ENCODE measurements around the gene L1TD1. TPM values are rescaled to one million over a fixed set of nuclear protein-coding genes. Genes with fewer than 3 reads are reported as not detected.

The L1TD1 gene
- total and polyA plus RNA-seq, 9 of the 15 experiments (the other 6 are each of a cell fraction or from before 2014, with no cell fraction given) = 0.09 TPM; not detected in 8

- no peak for TF ChIP-seq CEBPZ (IDR thresholded peaks at IDR 0.05; ENCODE audit: borderline replicate concordance, low read depth, low read length)
- no peak for TF ChIP-seq NEUROD1 (IDR thresholded peaks at IDR 0.05; ENCODE audit: borderline replicate concordance, low read depth, low read length, partially characterized antibody)
- no peak for TF ChIP-seq ZNF124 (CRISPR knock-in tag; IDR thresholded peaks at IDR 0.05)
- no peak for TF ChIP-seq CBFA2T2 (conservative IDR thresholded peaks at IDR 0.05)
- no peak for TF ChIP-seq ZNF584 (CRISPR knock-in tag; IDR thresholded peaks at IDR 0.05; ENCODE audit: low read depth)
- no peak for TF ChIP-seq ZNF79 (CRISPR knock-in tag; IDR thresholded peaks at IDR 0.05; ENCODE audit: low read depth)
- TF ChIP-seq ATF7 (IDR thresholded peaks at IDR 0.05) = no peak
- TF ChIP-seq NR1H2 (CRISPR knock-in tag; IDR thresholded peaks at IDR 0.05) = no peak
- no peak for TF ChIP-seq FOXP1 (CRISPR knock-in tag; IDR thresholded peaks at IDR 0.05)
- TF ChIP-seq, protein P1, sequence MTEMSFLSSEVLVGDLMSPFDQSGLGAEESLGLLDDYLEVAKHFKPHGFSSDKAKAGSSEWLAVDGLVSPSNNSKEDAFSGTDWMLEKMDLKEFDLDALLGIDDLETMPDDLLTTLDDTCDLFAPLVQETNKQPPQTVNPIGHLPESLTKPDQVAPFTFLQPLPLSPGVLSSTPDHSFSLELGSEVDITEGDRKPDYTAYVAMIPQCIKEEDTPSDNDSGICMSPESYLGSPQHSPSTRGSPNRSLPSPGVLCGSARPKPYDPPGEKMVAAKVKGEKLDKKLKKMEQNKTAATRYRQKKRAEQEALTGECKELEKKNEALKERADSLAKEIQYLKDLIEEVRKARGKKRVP (CRISPR knock-in tag; IDR thresholded peaks at IDR 0.05) = no peak
- TF ChIP-seq IRF2 (CRISPR knock-in tag; IDR thresholded peaks at IDR 0.05) = no peak
- no peak for TF ChIP-seq SMARCA4 (IDR thresholded peaks at IDR 0.05)
- TF ChIP-seq OTX1 (CRISPR knock-in tag; IDR thresholded peaks at IDR 0.05) = no peak
Observed at GRCh38 chr1:62213075-62213914, 18.6 kb downstream of the L1TD1 start (continued).
